NAMALWA (cell line): ENCODE data around the gene NFILZ.

Experiments used
- DNase-seq: peaks from one replicate; pipeline ENCODE4 v3.0.0-alpha.2; 2015; ENCODE audit warnings: low spot score

NFILZ gene

GRCh38 chr19:8641908-8642547 lies 11.6 kb downstream of the NFILZ start:
- DNase-seq, result peak; percentile 70

GRCh38 chr19:8642561-8642960 lies 12.1 kb downstream of the NFILZ start:
- DNase-seq, result no peak

GRCh38 chr19:8643860-8644653 lies 13.6 kb downstream of the NFILZ start:
- no peak for DNase-seq

GRCh38 chr19:8648240-8648639 lies 17.8 kb downstream of the NFILZ start:
- no peak for DNase-seq

GRCh38 chr19:8654591-8655339 lies 24.3 kb downstream of the NFILZ start:
- DNase-seq, result peak; percentile 68

GRCh38 chr19:8655340-8655709 lies 24.9 kb downstream of the NFILZ start:
- no peak for DNase-seq

- no peak for DNase-seq
Observed at GRCh38 chr19:8657869-8658268, 27.4 kb downstream of the NFILZ start.

GRCh38 chr19:8659905-8660304 lies 29.5 kb downstream of the NFILZ start:
- no peak for DNase-seq

GRCh38 chr19:8662263-8662662 lies 31.8 kb downstream of the NFILZ start:
- no peak for DNase-seq

GRCh38 chr19:8663920-8664670 lies 33.7 kb downstream of the NFILZ start:
- no peak for DNase-seq

GRCh38 chr19:8664671-8665057 lies 34.2 kb downstream of the NFILZ start:
- no peak for DNase-seq

GRCh38 chr19:8665468-8666213 lies 35.2 kb downstream of the NFILZ start:
- DNase-seq, result no peak

- DNase-seq, result no peak
Observed at GRCh38 chr19:8666814-8667405, 36.5 kb downstream of the NFILZ start.

- DNase-seq, result no peak
Observed at GRCh38 chr19:8673276-8673891, 43.0 kb downstream of the NFILZ start.

GRCh38 chr19:8675066-8675465 lies 44.6 kb downstream of the NFILZ start:
- DNase-seq, result no peak

- DNase-seq, result no peak
Observed at GRCh38 chr19:8678244-8678807, 47.9 kb downstream of the NFILZ start.
